Left ventricle myocardium inferior (tissue), 1 donor: ENCODE measurements around the gene FNDC1. TPM values are rescaled to one million over a fixed set of nuclear protein-coding genes. Genes with fewer than 3 reads are reported as not detected.

Source experiments
- DNase-seq: peaks from one replicate; pipeline ENCODE4 v3.0.0-alpha.2; 2020
- H3K27ac ChIP-seq: fragments of 200-600 bp; replicated peaks from 2 replicates; pipeline ENCODE4 v1.8.0; 2021
- H3K27me3 ChIP-seq: fragments of 200-600 bp; 2 replicates; pipeline ENCODE4 v1.8.0; 2021; ENCODE audit warnings: low read depth
- H3K36me3 ChIP-seq: fragments of 200-600 bp; 2 replicates; pipeline ENCODE4 v1.8.0; 2021
- H3K4me1 ChIP-seq: fragments of 200-600 bp; 2 replicates; pipeline ENCODE4 v1.8.0; 2021
- H3K4me3 ChIP-seq: fragments of 200-600 bp; 2 replicates; pipeline ENCODE4 v1.8.0; 2021; ENCODE audit warnings: mild to moderate bottlenecking, moderate library complexity
- H3K9me3 ChIP-seq: fragments of 200-600 bp; replicated peaks from 2 replicates; pipeline ENCODE4 v1.8.0; 2021
- CTCF ChIP-seq: fragments of 200-600 bp; IDR thresholded peaks from 2 replicates; pipeline ENCODE4 v1.8.0; 2021; ENCODE audit warnings: antibody characterized with exemption, mild to moderate bottlenecking, borderline replicate concordance
- intact Hi-C: fragments of 100-400 bp; cut with micrococcal nuclease; formaldehyde crosslinking; loops from one replicate; pipeline ENCODE4 v1.11.0; 2022
- total RNA-seq: library from RNA; stranded (reverse); fragmentation: NEBNext Ultra II Directional; extraction: Animal tissue kit (Norgen Biotek cat#: 25700); gene quantifications from one replicate; pipeline ENCODE4 v1.2.1, GENCODE V29; 2021
- donor health status: DM: no; HTN: yes; CAD: no; lungs with severe emphysema.

FNDC1 gene
- total RNA-seq, 1 donor from 2014 or later, result 1.8 TPM

- H3K4me1 ChIP-seq, result peaks cover 4% of the 10 kb centered on the region
- no peak for TF ChIP-seq CTCF
- intact Hi-C loops, result loop anchor here (10.0 kb wide), 1 partner anchor 478 kb away; no protein-coding TSS in a partner anchor
- H3K9me3 ChIP-seq, result no peaks in the 10 kb centered on the region
- H3K27ac ChIP-seq, result no peak overlapping the region
- H3K27me3 ChIP-seq, result peaks cover 79% of the 10 kb centered on the region
- DNase-seq, result no peak
- H3K36me3 ChIP-seq, result no peaks in the 10 kb centered on the region
- H3K4me3 ChIP-seq, result no peak overlapping the region
These were observed 7.7 kb downstream of the FNDC1 start for GRCh38 chr6:159176913-159177312.

- Histone ChIP-seq H3K4me1 (peaks cover 4% of the 10 kb centered on the region), H3K4me3 (no peak overlapping the region), H3K27me3 (peaks cover 65% of the 10 kb centered on the region), H3K9me3 (no peaks in the 10 kb centered on the region), H3K36me3 (no peaks in the 10 kb centered on the region), H3K27ac (no peak overlapping the region)
- intact Hi-C loops, result loop anchor here (10.0 kb wide), 1 partner anchor 476 kb away; no protein-coding TSS in a partner anchor
- DNase-seq, result no peak
- no peak for TF ChIP-seq CTCF
These were observed 9.6 kb downstream of the FNDC1 start for GRCh38 chr6:159178847-159179246.

GRCh38 chr6:159180001-159180400 is 10.8 kb downstream of the FNDC1 start:
- no peak overlapping the region for H3K4me3 ChIP-seq
- no peak for DNase-seq
- peaks cover under 1% of the 10 kb centered on the region for H3K9me3 ChIP-seq
- no peak overlapping the region for H3K27ac ChIP-seq
- no peaks in the 10 kb centered on the region for H3K36me3 ChIP-seq
- peaks cover 54% of the 10 kb centered on the region for H3K27me3 ChIP-seq
- intact Hi-C loops, result no loop called here
- TF ChIP-seq CTCF, result no peak
- no peaks in the 10 kb centered on the region for H3K4me1 ChIP-seq

GRCh38 chr6:159181914-159182313 is 12.7 kb downstream of the FNDC1 start:
- Histone ChIP-seq H3K4me1 (no peaks in the 10 kb centered on the region), H3K27me3 (peaks cover 46% of the 10 kb centered on the region), H3K36me3 (no peaks in the 10 kb centered on the region), H3K27ac (no peak overlapping the region), H3K4me3 (no peak overlapping the region), H3K9me3 (peaks cover 16% of the 10 kb centered on the region)
- TF ChIP-seq CTCF, result no peak
- no peak for DNase-seq
- intact Hi-C loops, result no loop called here

GRCh38 chr6:159184559-159184958 is 15.4 kb downstream of the FNDC1 start:
- intact Hi-C loops, result no loop called here
- Histone ChIP-seq H3K4me3 (no peak overlapping the region), H3K36me3 (no peaks in the 10 kb centered on the region), H3K9me3 (peaks cover 16% of the 10 kb centered on the region), H3K27ac (no peak overlapping the region), H3K4me1 (no peaks in the 10 kb centered on the region), H3K27me3 (peaks cover 36% of the 10 kb centered on the region)
- TF ChIP-seq CTCF, result no peak
- no peak for DNase-seq
